ENCODE results near the gene PARD6G. TPM values are rescaled to one million over a fixed set of nuclear protein-coding genes. Genes with fewer than 3 reads are reported as not detected.

PARD6G gene
- total RNA-seq, 1 experiment from 2014 or later: 5.4 TPM

DNA sequence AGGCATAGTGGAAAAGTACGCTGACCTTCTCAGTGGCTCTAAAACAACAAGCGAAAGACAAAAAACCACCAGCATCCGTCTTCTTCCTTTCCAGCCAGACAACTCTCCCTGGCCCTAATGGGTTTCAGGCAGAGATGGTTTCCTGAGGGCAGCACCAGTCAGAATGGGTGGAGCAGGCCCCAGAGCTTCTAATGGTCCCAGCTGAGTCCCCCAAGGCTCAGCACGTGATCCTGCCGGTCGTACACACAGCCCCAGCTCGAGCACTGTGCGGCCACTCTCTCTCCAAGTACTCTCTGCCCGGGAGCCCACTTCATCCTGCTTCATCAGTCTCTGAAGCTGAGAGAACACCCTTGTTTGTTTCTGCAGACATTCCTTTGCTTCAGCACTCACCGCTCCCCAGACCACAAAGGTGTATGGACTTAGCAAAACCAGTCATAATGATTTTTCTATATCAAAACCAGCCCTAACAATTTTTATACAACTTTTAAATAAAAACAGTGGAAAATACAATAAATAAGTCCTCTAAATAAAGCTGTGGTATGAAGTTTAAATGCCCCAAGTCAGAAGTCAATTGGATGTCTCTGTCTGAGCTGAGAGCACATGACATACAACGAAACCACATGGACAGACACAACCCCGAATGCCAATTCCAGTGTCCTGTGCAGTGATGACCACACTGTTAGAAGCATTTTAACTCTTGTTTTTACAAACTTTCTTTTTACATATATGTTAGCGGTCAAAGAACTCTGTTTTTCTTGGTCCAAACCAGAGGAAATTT, 63.9 kb downstream of the PARD6G start:
- H3K79me2 ChIP-seq (ENCODE audit: low read length): no peaks in the 10 kb centered on the region
- no TSS peak for BruUV-seq (replicated peaks)
- ChIA-PET CTCF (no interaction called here), POLR2A (ENCODE audit: unreplicated experiment) (no interaction called here)
- H3K27me3 ChIP-seq (ENCODE audit: low read length): no peaks in the 10 kb centered on the region
- no peak for ATAC-seq
- H3K4me2 ChIP-seq (ENCODE audit: low read length): no peak overlapping the region
- H3K9me2 ChIP-seq (replicated peaks; ENCODE audit: low read length): no peaks in the 10 kb centered on the region
- DNase-seq: no peak
- no peak overlapping the region for H3K9ac ChIP-seq (ENCODE audit: low read length)
- H4K20me1 ChIP-seq (ENCODE audit: low read length): no peaks in the 10 kb centered on the region
- H3K27ac ChIP-seq (ENCODE audit: low read length): no peak overlapping the region
- no peaks in the 10 kb centered on the region for H3K9me3 ChIP-seq (ENCODE audit: low read length)
- no peak overlapping the region for H2AFZ ChIP-seq (ENCODE audit: low read length)
- H3K4me1 ChIP-seq (ENCODE audit: insufficient read depth, low read length): no peaks in the 10 kb centered on the region
- H3K4me3 ChIP-seq (ENCODE audit: low read length): no peak overlapping the region
- no peaks in the 10 kb centered on the region for H3K36me3 ChIP-seq (ENCODE audit: low read depth, low read length)
- TF ChIP-seq, protein P1, sequence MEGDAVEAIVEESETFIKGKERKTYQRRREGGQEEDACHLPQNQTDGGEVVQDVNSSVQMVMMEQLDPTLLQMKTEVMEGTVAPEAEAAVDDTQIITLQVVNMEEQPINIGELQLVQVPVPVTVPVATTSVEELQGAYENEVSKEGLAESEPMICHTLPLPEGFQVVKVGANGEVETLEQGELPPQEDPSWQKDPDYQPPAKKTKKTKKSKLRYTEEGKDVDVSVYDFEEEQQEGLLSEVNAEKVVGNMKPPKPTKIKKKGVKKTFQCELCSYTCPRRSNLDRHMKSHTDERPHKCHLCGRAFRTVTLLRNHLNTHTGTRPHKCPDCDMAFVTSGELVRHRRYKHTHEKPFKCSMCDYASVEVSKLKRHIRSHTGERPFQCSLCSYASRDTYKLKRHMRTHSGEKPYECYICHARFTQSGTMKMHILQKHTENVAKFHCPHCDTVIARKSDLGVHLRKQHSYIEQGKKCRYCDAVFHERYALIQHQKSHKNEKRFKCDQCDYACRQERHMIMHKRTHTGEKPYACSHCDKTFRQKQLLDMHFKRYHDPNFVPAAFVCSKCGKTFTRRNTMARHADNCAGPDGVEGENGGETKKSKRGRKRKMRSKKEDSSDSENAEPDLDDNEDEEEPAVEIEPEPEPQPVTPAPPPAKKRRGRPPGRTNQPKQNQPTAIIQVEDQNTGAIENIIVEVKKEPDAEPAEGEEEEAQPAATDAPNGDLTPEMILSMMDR (conservative IDR thresholded peaks at IDR 0.05; ENCODE audit: low read depth, low read length): no peak
- no peak for TF ChIP-seq EZH2phosphoT487 (IDR thresholded peaks at IDR 0.05; ENCODE audit: borderline replicate concordance, low read length)
- intact Hi-C loops (cut with micrococcal nuclease): no loop called here
- H3F3A ChIP-seq (ENCODE audit: low read length, unreplicated experiment): no peaks in the 10 kb centered on the region

DNA sequence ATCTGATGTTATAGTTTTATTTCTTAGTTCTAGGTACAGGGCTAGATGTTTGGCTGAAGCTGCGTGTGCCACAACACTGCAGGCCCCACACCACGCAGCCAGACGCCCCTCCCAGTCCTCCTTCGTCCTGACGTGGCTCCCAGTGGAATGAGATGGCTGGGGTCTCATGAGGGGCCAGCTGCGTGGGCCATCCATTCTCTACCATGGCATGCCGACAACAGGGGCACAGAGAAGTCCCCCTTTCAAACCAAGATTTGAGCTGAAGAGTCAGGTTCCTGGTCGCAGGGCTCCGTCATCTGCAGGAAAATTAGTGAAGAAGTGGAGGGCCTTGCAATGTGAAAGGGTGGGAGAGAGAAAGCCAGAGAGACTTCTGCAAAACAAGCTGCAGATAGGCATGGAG, 64.5 kb downstream of the PARD6G start:
- CTCF ChIA-PET: no interaction called here
- no peak for ATAC-seq
- POLR2A ChIA-PET (ENCODE audit: unreplicated experiment): no interaction called here

More for the DNA sequence above, 64.5 kb downstream of the PARD6G start:
- no peak overlapping the region for H2AFZ ChIP-seq (ENCODE audit: low read length)
- no peaks in the 10 kb centered on the region for H3K79me2 ChIP-seq (ENCODE audit: low read length)
- H3F3A ChIP-seq (ENCODE audit: low read length, unreplicated experiment): no peaks in the 10 kb centered on the region
- no peaks in the 10 kb centered on the region for H3K9me3 ChIP-seq (ENCODE audit: low read length)
- intact Hi-C loops (cut with micrococcal nuclease): no loop called here
- H3K4me1 ChIP-seq (ENCODE audit: insufficient read depth, low read length): no peaks in the 10 kb centered on the region
- no peak for TF ChIP-seq EZH2phosphoT487 (IDR thresholded peaks at IDR 0.05; ENCODE audit: borderline replicate concordance, low read length)
- no peak for TF ChIP-seq EZH2 (IDR thresholded peaks at IDR 0.05; ENCODE audit: low read length, unreplicated experiment)
- TF ChIP-seq, protein P1 (conservative IDR thresholded peaks at IDR 0.05; ENCODE audit: low read depth, low read length): no peak
- no peak for DNase-seq
- no peak overlapping the region for H3K9ac ChIP-seq (ENCODE audit: low read length)
- no TSS peak for BruUV-seq (replicated peaks)
- no peak overlapping the region for H3K4me3 ChIP-seq (ENCODE audit: low read length)
- no peaks in the 10 kb centered on the region for H4K20me1 ChIP-seq (ENCODE audit: low read length)
- no peak overlapping the region for H3K27ac ChIP-seq (ENCODE audit: low read length)
- no peak overlapping the region for H3K4me2 ChIP-seq (ENCODE audit: low read length)
- H3K27me3 ChIP-seq (ENCODE audit: low read length): no peaks in the 10 kb centered on the region
- H3K36me3 ChIP-seq (ENCODE audit: low read depth, low read length): no peaks in the 10 kb centered on the region
- H3K9me2 ChIP-seq (replicated peaks; ENCODE audit: low read length): no peaks in the 10 kb centered on the region

Data from PC-3 (cell line).